NCI-H226 (cell line): ENCODE measurements around the gene MAD2L2.

Experiments
- DNase-seq: peaks from one replicate; pipeline ENCODE4 v3.0.0-alpha.2; 2015

The MAD2L2 gene

GRCh38 chr1:11682287-11682771 lies 1.4 kb upstream of the MAD2L2 start:
- DNase-seq: no peak

GRCh38 chr1:11680270-11681070 lies 478 bp downstream of the MAD2L2 start:
- DNase-seq: no peak

GRCh38 chr1:11678442-11678841 lies 2.5 kb downstream of the MAD2L2 start:
- no peak for DNase-seq

GRCh38 chr1:11676386-11677103 lies 4.4 kb downstream of the MAD2L2 start:
- DNase-seq: no peak

- no peak for DNase-seq
These were observed 5.6 kb downstream of the MAD2L2 start for GRCh38 chr1:11675325-11675724.

GRCh38 chr1:11674488-11674887 lies 6.5 kb downstream of the MAD2L2 start:
- no peak for DNase-seq

- DNase-seq: no peak
These were observed 7.7 kb downstream of the MAD2L2 start for GRCh38 chr1:11673089-11673769.

GRCh38 chr1:11671544-11672286 lies 9.2 kb downstream of the MAD2L2 start:
- DNase-seq: no peak

GRCh38 chr1:11671205-11671543 lies 9.8 kb downstream of the MAD2L2 start:
- DNase-seq: no peak

- DNase-seq: no peak
These were observed 10.2 kb downstream of the MAD2L2 start for GRCh38 chr1:11670747-11671146.

- no peak for DNase-seq
These were observed 12.4 kb downstream of the MAD2L2 start for GRCh38 chr1:11668516-11668915.

- DNase-seq: no peak
These were observed 16.4 kb downstream of the MAD2L2 start for GRCh38 chr1:11664336-11665065.

GRCh38 chr1:11661103-11661502 lies 19.8 kb downstream of the MAD2L2 start:
- no peak for DNase-seq

- DNase-seq: no peak
These were observed 21.2 kb downstream of the MAD2L2 start for GRCh38 chr1:11659748-11660147.

GRCh38 chr1:11658542-11658941 lies 22.4 kb downstream of the MAD2L2 start:
- no peak for DNase-seq

GRCh38 chr1:11657654-11658053 lies 23.3 kb downstream of the MAD2L2 start:
- DNase-seq: no peak

- DNase-seq: no peak
These were observed 25.8 kb downstream of the MAD2L2 start for GRCh38 chr1:11654939-11655808.

GRCh38 chr1:11654137-11654938 lies 26.6 kb downstream of the MAD2L2 start, which contains the start of the genes FBXO2 and FBXO44:
Gene FBXO2 (minus strand): TSS chr1:11654429. CDS start chr1:11654340, 89 bp downstream.
Gene FBXO44 (plus strand): TSS chr1:11654877. CDS start chr1:11655836, 959 bp downstream.
- DNase-seq: peak; percentile 65

- DNase-seq: peak; percentile 9
These were observed 27.1 kb downstream of the MAD2L2 start for GRCh38 chr1:11653861-11654136.

- peak; percentile 98 for DNase-seq
These were observed 27.7 kb downstream of the MAD2L2 start for GRCh38 chr1:11653101-11653860.
